Activated CD8-positive, alpha-beta memory T cell treated with anti-CD3 and anti-CD28 coated beads, Interleukin-2, amount 10 ng/mL, durations not matched to agents 7 days and 5 days (primary cell): ENCODE results near the gene TNK1. TPM values are rescaled to one million over a fixed set of nuclear protein-coding genes. Genes with fewer than 3 reads are reported as not detected.
"Not testable (repeated sequence)": the region's sequence is repeated elsewhere in the genome, so short reads cannot be mapped to it uniquely, and the experiment has no call there.

ENCODE experiments used
- ATAC-seq: fragments of 150-1000 bp; cut with Tn5 transposase; one replicate; pipeline ENCODE4 v1.10.0; 2021; ENCODE audit warnings: moderate library complexity
- CTCF ChIA-PET: fragments of 350-600 bp; sonication (Branson Sonifier 250); formaldehyde crosslinking; loops from one replicate; lab custom pipeline; 2021; ENCODE audit warnings: antibody characterized with exemption; lab: Charles Lee
- DNase-seq: peaks from one replicate; pipeline ENCODE4 v3.0.0-alpha.2; 2020
- H3K27ac Mint-ChIP-seq: one replicate; pipeline ENCODE4 v1.8.0; 2021; ENCODE audit warnings: mild to moderate bottlenecking, mixed read lengths
- H3K27me3 Mint-ChIP-seq: one replicate; pipeline ENCODE4 v1.8.0; 2021; ENCODE audit warnings: mixed read lengths
- H3K36me3 Mint-ChIP-seq: one replicate; pipeline ENCODE4 v1.8.0; 2021; ENCODE audit warnings: mild to moderate bottlenecking, mixed read lengths
- H3K4me1 Mint-ChIP-seq: one replicate; pipeline ENCODE4 v1.8.0; 2021; ENCODE audit warnings: mixed read lengths
- H3K4me3 Mint-ChIP-seq: one replicate; pipeline ENCODE4 v1.8.0; 2021; ENCODE audit warnings: mild to moderate bottlenecking, moderate library complexity, mixed read lengths
- H3K9me3 Mint-ChIP-seq: one replicate; pipeline ENCODE4 v1.8.0; 2022; ENCODE audit warnings: low read depth, mixed read lengths
- total RNA-seq, 2 experiments: library from RNA; stranded (reverse); gene quantifications; one replicate each; pipeline ENCODE4 v1.2.3, GENCODE V29; 2021

Gene TNK1
- total RNA-seq, 2 experiments from 2014 or later, result 0.54 to 0.61 TPM

DNA sequence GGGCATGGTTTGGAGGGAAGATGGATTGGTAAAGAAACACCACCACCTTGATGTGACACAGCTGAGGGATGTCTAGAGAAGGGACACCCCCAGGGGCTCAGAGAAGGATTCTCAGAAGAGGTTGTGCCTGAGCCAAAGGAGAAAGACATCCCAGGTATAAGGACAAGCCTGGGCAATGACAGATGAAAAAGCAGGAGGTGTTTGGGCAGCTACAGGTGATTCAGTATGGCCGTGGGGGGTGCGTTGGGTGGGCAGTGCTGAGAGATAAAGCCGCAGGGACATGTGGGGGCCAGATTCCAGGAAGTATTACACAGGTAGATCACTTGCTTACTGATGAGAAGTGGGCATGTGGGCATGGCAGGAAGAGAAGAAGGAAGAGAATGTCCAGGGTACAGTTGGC is 19.0 kb upstream of the TNK1 start:
- no peak for ATAC-seq
- H3K9me3 Mint-ChIP-seq, result no peaks in the 10 kb centered on the region
- no peaks in the 10 kb centered on the region for H3K4me1 Mint-ChIP-seq

DNA sequence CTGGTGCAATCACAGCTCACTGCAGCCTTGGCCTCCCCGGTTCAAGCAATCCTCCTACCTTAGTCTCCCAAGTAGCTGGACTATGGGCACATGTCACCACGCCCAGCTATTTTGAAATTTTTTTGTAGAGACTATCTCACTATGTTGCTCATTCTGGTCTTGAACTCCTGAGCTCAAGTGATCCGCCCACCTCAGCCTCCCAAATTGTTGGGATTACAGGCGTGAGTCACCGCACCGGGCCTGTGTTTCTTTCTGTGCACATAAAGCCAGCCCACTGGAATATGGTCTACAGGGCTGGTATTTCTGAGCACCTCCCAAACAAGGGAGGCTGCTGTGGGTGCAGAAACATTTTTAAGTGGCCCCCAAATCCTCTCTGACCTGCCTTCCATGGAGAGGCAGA is 17.6 kb upstream of the TNK1 start:
- ATAC-seq (no peak), DNase-seq (no peak)
- Mint-ChIP-seq H3K4me3 (no peak overlapping the region), H3K27me3 (peaks cover 2% of the 10 kb centered on the region), H3K27ac (no peak overlapping the region), H3K9me3 (no peaks in the 10 kb centered on the region), H3K36me3 (no peaks in the 10 kb centered on the region), H3K4me1 (no peaks in the 10 kb centered on the region)
- CTCF ChIA-PET, result interaction anchor here (0.7 to 1.6 kb wide), 2 partner anchors 144 to 198 kb away, joined by 4 to 7 read pairs; partner anchors contain the start of gene SENP3

More for the DNA sequence above, 19.0 kb upstream of the TNK1 start:
- Mint-ChIP-seq H3K4me3 (no peak overlapping the region), H3K27me3 (peaks cover 2% of the 10 kb centered on the region), H3K27ac (no peak overlapping the region), H3K36me3 (no peaks in the 10 kb centered on the region)
- DNase-seq, result no peak
- CTCF ChIA-PET, result interaction anchor here (1.6 kb wide), 1 partner anchor 199 kb away, joined by 7 read pairs; the partner anchor contains the start of gene SENP3

DNA sequence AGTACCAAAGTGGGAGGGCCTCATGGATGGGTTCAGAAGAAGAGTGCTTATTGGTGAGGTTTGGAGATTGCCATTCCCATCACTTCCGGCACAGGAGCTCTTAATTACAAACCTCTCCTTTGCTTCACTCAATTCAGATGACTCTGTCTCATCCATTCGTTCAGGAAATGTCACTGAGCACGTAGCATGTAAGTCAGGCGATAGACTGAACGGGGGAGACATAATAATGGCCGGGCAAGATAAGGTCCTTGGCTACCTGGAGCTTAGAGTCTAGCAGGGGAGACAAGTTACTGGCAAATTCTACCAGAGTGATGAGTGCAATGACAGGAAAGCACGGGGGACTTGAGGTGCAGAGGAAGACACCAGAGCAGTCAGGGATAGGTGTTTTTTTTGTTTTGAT is 14.9 kb upstream of the TNK1 start:
- not testable (repeated sequence) for DNase-seq, ATAC-seq, H3K27ac Mint-ChIP-seq, H3K4me1 Mint-ChIP-seq, H3K9me3 Mint-ChIP-seq, H3K27me3 Mint-ChIP-seq, H3K4me3 Mint-ChIP-seq, H3K36me3 Mint-ChIP-seq
- CTCF ChIA-PET, result interaction anchor here (0.9 kb wide), 1 partner anchor 10 kb away, joined by 4 read pairs; no protein-coding TSS in a partner anchor

DNA sequence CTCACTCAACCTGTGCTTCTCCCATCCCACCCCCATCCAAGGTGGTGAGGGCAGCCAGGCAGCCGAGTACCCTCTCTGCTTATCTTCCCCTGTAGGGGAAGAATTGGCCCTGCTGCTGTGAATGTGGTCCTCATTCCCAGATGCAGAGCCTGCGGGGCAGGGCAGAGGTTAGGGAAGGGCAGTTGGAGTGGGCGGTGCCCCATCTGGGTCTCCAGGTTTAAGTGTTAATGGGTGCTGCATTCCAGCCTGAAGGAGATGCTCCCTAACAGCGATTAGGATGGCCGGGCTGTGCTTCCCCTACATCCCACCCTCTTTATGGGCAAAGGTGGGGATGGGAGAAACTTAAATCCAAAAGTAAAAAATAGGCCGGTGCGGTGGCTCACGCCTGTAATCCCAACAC is 13.8 kb upstream of the TNK1 start:
- H3K4me1 Mint-ChIP-seq, result no peaks in the 10 kb centered on the region
- CTCF ChIA-PET, result interaction anchor here (1.2 kb wide), 1 partner anchor 11 kb away, joined by 3 read pairs; no protein-coding TSS in a partner anchor
- no peak overlapping the region for H3K27ac Mint-ChIP-seq
- H3K36me3 Mint-ChIP-seq, result no peaks in the 10 kb centered on the region
- no peaks in the 10 kb centered on the region for H3K9me3 Mint-ChIP-seq
- no peak for ATAC-seq
- H3K4me3 Mint-ChIP-seq, result no peak overlapping the region
- peaks cover 3% of the 10 kb centered on the region for H3K27me3 Mint-ChIP-seq
- no peak for DNase-seq

DNA sequence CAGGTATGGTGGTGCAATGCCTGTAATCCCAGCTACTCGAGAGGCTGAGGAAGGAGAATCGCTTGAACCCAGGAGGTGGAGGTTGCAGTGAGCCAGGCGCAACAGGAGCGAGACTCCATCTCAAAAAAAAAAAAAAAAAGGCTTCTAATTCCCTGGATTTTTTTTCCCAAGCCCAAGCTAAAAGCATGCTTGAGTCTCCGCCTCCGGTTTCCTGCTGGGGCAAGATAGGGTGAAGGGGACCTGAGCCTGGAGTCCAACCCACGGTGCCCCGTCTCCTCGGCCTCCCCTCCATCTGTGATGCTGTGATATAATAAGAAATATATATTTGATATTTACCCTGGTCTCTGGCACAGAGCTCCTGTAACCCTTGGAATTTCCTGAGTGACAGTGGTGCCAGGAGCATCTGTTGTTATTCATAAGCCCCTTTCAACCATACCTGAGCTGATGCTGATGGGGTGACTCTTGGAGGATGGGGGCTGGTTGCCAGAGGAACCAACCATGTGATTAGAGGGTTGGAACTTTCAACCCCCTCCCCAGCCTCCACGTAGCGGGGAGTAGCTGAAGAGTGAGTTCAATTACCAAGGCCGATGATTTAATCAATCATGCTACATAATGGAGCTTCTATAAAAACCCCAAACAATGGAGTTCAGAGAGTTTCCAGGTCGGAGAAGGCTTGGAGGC is 12.8 kb upstream of the TNK1 start:
- no peak overlapping the region for H3K27ac Mint-ChIP-seq
- ATAC-seq (no peak), DNase-seq (no peak)
- peaks cover 3% of the 10 kb centered on the region for H3K27me3 Mint-ChIP-seq
- H3K9me3 Mint-ChIP-seq, result no peaks in the 10 kb centered on the region
- CTCF ChIA-PET, result interaction anchor here (0.5 to 1.2 kb wide), 3 partner anchors 12 to 153 kb away, joined by 3 read pairs; no protein-coding TSS in a partner anchor
- H3K4me1 Mint-ChIP-seq, result no peaks in the 10 kb centered on the region
- no peak overlapping the region for H3K4me3 Mint-ChIP-seq
- H3K36me3 Mint-ChIP-seq, result no peaks in the 10 kb centered on the region

DNA sequence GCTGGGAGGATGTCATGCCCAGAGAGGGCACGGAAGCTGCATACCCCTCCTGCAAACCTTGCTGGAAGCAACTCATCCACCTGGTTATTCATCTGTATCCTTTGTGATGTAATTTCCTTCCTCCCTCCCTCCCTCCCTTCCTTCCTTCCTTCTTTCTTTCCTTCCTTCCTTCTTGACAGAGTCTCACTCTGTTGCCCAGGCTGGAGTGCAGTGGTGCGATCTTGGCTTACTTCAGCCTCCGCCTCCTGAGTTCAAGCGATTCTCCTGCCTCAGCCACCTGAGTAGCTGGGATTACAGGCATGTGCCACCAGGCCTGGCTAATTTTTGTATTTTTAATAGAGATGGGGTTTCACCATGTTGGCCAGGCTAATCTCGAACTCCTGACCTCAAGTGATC is 12.3 kb upstream of the TNK1 start:
- not testable (repeated sequence) for H3K27me3 Mint-ChIP-seq, H3K4me3 Mint-ChIP-seq, ATAC-seq, H3K4me1 Mint-ChIP-seq, H3K9me3 Mint-ChIP-seq, H3K36me3 Mint-ChIP-seq, H3K27ac Mint-ChIP-seq, DNase-seq
- CTCF ChIA-PET, result interaction anchor here (0.6 kb wide), 1 partner anchor 153 kb away, joined by 3 read pairs; no protein-coding TSS in a partner anchor

DNA sequence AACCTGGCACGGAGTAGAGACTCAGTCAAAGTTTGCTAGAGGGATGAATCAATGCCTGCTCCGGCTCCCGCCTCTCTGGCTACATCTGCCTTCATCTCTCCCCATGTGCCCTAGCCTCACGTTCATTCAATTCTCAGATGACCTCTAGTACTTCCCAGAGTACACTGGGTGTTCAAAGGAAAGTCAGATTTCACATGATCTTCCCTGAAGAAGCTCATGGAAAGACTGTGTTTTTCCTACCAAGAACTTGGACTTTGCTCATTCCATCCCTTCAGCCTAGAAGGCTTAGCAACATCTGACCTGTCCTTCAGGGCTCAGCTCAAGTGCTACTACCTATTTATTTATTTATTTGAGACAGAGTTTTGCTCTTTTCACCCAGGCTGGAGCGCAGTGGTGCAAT is 11.1 kb upstream of the TNK1 start:
- CTCF ChIA-PET, result no interaction called here
- no peak overlapping the region for H3K27ac Mint-ChIP-seq
- no peaks in the 10 kb centered on the region for H3K9me3 Mint-ChIP-seq
- no peaks in the 10 kb centered on the region for H3K4me1 Mint-ChIP-seq
- DNase-seq, result no peak
- no peak for ATAC-seq
- H3K4me3 Mint-ChIP-seq, result no peak overlapping the region
- peaks cover 3% of the 10 kb centered on the region for H3K27me3 Mint-ChIP-seq
- no peaks in the 10 kb centered on the region for H3K36me3 Mint-ChIP-seq

DNA sequence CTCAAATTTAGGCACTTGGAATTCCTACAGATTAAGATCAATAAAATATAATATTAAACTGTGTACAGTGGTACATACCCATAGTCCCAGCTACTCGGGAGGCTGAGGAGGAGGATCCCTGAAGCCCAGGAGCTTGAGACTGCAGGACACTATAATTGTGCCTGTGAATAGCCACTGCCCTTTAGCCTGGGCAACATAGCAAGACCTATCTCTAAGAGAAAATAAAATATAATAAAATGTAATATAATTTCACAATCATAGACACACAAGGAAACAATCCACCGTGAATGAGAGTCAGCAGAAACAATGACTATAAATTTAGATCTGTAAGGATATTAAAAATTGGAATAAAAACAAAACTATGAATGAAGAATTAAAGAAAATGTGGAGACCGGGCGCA is 10.0 kb upstream of the TNK1 start:
- Mint-ChIP-seq H3K9me3 (no peaks in the 10 kb centered on the region), H3K36me3 (no peaks in the 10 kb centered on the region), H3K4me1 (no peaks in the 10 kb centered on the region), H3K27ac (no peak overlapping the region), H3K4me3 (no peak overlapping the region), H3K27me3 (peaks cover 3% of the 10 kb centered on the region)
- DNase-seq (no peak), ATAC-seq (no peak)
- CTCF ChIA-PET, result interaction anchor here (1.9 to 6.2 kb wide), 2 partner anchors 15 to 66 kb away, joined by 6 to 22 read pairs; no protein-coding TSS in a partner anchor

DNA sequence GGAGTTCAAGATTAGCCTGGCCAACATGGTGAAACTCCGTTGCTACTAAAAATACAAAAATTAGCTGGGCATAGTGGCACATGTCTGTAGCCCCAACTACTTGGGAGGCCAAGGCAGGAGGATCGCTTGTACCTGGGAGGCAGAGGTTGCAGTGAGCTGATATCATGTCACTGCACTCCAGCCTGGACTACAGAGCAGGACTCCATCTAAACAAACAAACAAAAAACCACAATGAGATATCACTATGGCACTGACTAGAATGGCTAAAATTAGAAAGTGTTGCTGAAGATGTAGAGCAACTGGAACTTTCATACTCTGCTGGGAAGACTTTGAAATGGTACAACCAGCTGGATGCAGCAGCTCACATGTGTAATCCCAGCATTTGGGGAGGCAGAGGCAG is 6.5 kb upstream of the TNK1 start:
- peaks cover 2% of the 10 kb centered on the region for H3K36me3 Mint-ChIP-seq
- no peaks in the 10 kb centered on the region for H3K4me1 Mint-ChIP-seq
- H3K4me3 Mint-ChIP-seq, result no peak overlapping the region
- H3K27me3 Mint-ChIP-seq, result peaks cover 14% of the 10 kb centered on the region
- ATAC-seq (no peak), DNase-seq (no peak)
- CTCF ChIA-PET, result interaction anchor here (6.2 kb wide), 1 partner anchor 18 kb away, joined by 22 read pairs; no protein-coding TSS in a partner anchor
- peaks cover 3% of the 10 kb centered on the region for H3K9me3 Mint-ChIP-seq
- H3K27ac Mint-ChIP-seq, result no peak overlapping the region

DNA sequence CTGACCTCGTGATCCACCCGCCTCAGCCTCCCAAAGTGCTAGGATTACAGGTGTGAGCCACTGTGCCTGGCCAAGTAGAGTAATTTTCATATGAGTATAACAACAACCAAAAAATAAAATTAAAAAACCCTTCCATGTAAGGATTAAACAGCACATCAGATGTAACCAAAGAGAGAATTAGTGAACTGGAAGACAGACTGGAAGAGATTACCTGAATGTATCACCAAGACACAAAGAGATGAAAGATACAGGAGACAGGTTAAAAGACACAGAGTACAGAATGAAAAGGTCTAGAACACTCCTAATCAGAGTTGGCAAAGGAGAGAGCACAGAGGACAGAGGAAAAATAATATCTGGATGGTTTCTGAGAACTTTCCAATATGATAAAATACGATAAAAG is 1.8 kb upstream of the TNK1 start:
- DNase-seq (no peak), ATAC-seq (no peak)
- Mint-ChIP-seq H3K4me3 (no peak overlapping the region), H3K27me3 (peaks cover 41% of the 10 kb centered on the region), H3K9me3 (peaks cover 3% of the 10 kb centered on the region), H3K4me1 (peaks cover 3% of the 10 kb centered on the region), H3K36me3 (peaks cover 2% of the 10 kb centered on the region), H3K27ac (no peak overlapping the region)
- CTCF ChIA-PET, result no interaction called here

DNA sequence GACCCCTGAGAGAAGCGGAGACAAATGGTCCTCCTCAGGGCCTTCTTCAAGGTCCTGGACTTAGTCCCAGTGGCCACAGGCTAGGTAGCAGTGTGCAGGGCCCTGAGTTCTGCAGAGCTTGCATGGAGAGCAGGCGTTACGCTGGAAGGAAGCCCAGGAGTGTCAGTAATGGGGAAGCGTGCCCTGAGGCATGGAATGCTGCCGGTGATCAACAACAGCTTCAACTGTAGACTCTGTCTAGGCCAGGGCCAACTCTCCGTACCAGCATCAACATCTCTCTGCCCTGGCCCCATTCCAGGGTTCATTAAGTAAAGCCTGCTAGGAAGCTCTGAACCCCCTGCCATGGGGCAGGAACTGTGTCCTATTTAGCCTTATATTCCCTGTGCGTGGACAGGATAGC is 568 bp upstream of the TNK1 start:
- Mint-ChIP-seq H3K4me3 (no peak overlapping the region), H3K27ac (no peak overlapping the region)
- CTCF ChIA-PET, result no interaction called here

DNA sequence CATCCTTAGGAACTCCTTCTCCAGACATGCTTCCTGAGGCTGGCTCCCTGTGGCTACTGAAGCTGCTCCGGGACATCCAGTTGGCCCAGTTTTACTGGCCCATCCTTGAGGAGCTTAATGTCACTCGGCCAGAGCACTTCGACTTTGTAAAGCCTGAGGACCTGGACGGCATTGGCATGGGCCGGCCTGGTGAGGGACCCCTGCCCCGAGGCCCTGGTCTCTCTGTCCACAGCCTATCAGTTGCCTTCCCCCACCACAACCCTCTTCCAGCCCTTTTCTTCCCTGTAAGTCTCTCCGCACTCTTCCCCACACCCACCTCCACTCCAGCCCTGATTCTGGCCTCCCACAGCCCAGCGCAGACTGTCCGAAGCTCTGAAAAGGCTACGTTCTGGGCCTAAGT is 2.0 kb downstream of the TNK1 start:
- Mint-ChIP-seq H3K27ac (no peak overlapping the region), H3K4me1 (peaks cover 7% of the 10 kb centered on the region), H3K9me3 (peaks cover 3% of the 10 kb centered on the region), H3K4me3 (no peak overlapping the region), H3K36me3 (peaks cover 2% of the 10 kb centered on the region), H3K27me3 (peaks cover 33% of the 10 kb centered on the region)
- CTCF ChIA-PET, result interaction anchor here (1.0 to 2.8 kb wide), 3 partner anchors 28 to 90 kb away, joined by 3 to 10 read pairs (median 6); partner anchors contain the start of gene TMEM95
- DNase-seq (no peak), ATAC-seq (no peak)

More for the DNA sequence above, 568 bp upstream of the TNK1 start:
- ATAC-seq (no peak), DNase-seq (no peak)
- H3K36me3 Mint-ChIP-seq, result peaks cover 2% of the 10 kb centered on the region
- peaks cover 3% of the 10 kb centered on the region for H3K9me3 Mint-ChIP-seq
- H3K4me1 Mint-ChIP-seq, result peaks cover 7% of the 10 kb centered on the region
- peaks cover 41% of the 10 kb centered on the region for H3K27me3 Mint-ChIP-seq

DNA sequence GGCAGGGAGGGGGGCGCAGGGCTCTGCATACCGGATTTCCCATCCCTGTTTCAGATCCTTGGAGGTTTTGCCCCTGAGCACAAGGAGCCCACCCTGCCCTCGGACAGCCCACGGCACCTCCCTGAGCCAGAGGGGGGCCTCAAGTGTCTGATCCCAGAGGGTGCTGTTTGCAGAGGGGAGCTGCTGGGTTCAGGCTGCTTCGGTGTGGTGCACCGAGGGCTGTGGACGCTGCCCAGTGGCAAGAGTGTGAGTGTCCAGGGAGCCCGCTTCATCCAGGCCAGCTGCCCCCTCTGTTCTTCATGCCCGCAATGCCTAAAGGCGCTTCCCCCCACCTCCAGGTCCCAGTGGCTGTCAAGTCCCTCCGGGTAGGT is 2.5 kb downstream of the TNK1 start:
- ATAC-seq, result no peak
- peaks cover 33% of the 10 kb centered on the region for H3K27me3 Mint-ChIP-seq
- H3K4me3 Mint-ChIP-seq, result no peak overlapping the region
- no peak overlapping the region for H3K27ac Mint-ChIP-seq
- CTCF ChIA-PET, result interaction anchor here (0.7 to 2.8 kb wide), 6 partner anchors 10 to 178 kb away, joined by 3 to 10 read pairs (median 5); partner anchors contain the start of genes PLSCR3, SENP3, TMEM256 and TMEM95
- no peak for DNase-seq
- H3K4me1 Mint-ChIP-seq, result peaks cover 7% of the 10 kb centered on the region
- peaks cover 3% of the 10 kb centered on the region for H3K9me3 Mint-ChIP-seq
- peaks cover 2% of the 10 kb centered on the region for H3K36me3 Mint-ChIP-seq
